Suppressor macrophage treated with lipopolysaccharide for 4 hours (primary cell): ENCODE data around the gene CFAP210.
"Not testable (repeated sequence)": the region's sequence is repeated elsewhere in the genome, so short reads cannot be mapped to it uniquely, and the experiment has no call there.

Experiments
- DNase-seq: peaks from one replicate; pipeline ENCODE4 v3.0.0-alpha.2; 2020

The CFAP210 gene

DNA sequence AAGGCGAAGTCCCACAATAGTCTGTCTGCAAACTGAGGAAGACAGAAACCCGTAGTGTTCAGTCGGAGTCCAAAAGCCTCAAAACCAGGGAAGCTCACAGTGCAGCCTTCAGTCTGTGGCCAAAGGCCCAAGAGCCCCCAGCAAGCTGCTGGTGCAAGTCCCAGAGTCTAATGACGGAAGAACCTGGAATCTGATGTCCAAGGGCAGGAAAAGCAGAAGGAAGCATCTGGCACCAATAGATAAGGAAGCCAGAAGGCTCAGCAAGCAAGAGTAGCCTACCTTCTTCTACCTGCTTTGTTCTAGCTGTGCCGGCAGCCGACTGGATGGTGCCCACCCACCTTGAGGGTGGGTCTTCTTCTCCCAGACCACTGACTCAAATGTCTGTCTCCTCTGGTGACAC, 21.8 kb downstream of the CFAP210 start:
- no peak for DNase-seq

DNA sequence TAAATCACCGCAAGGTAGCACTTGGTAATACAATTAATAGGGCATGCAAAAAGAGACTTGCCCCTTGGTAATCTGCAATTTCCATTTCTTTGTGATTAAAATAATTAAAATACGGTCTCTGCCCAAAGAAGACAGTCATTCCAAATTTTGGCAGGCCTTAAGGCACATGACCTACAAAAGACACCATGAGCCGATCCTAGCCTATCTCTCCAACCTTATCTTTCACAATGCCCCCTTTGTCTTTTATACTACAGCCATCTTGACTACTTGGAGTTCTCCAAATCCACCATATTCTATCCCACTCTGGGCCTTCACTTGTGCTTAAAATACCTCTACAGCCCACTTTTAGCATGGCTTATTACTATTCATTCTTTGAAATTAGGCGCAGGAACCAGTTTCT, 23.3 kb downstream of the CFAP210 start:
- no peak for DNase-seq

DNA sequence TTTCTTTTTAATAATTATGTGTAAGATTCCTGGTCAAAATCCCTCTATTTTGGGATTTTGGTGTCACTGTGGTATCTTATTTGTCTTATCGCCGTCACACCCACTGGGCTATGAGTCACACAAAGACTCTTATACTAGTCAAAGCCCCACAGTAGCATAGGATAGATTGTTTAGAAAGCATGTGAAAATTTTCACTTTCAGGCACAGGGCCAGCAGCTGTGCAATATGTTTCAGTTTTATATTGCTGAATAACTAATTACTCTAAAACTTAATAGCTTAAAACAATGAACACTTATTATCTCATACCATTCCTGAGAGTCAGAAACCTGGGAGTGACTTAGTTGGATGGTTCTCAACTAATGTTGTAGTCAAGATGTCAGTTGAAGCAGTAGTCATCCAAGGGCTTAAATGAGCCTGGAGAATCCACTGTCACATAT, 24.0 kb downstream of the CFAP210 start:
- DNase-seq = no peak

DNA sequence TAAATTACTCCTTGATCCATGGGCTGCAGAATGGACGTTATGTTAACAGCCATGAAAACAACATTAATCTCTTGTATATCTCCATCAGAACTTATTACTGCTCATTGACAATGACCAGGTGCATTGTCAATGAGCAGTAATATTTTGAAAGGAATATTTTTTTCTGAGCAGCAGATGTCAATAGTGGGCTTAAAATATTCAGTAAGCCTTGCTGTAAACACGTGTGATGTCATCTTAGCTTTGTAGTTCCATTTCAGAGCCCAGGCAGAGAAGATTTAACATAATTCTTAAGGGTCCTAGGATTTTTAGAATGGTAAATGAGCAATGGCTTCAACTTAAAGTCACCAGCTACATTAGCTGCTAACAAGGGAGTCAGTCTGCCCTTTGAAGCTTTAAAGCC, 26.6 kb downstream of the CFAP210 start:
- DNase-seq = no peak

DNA sequence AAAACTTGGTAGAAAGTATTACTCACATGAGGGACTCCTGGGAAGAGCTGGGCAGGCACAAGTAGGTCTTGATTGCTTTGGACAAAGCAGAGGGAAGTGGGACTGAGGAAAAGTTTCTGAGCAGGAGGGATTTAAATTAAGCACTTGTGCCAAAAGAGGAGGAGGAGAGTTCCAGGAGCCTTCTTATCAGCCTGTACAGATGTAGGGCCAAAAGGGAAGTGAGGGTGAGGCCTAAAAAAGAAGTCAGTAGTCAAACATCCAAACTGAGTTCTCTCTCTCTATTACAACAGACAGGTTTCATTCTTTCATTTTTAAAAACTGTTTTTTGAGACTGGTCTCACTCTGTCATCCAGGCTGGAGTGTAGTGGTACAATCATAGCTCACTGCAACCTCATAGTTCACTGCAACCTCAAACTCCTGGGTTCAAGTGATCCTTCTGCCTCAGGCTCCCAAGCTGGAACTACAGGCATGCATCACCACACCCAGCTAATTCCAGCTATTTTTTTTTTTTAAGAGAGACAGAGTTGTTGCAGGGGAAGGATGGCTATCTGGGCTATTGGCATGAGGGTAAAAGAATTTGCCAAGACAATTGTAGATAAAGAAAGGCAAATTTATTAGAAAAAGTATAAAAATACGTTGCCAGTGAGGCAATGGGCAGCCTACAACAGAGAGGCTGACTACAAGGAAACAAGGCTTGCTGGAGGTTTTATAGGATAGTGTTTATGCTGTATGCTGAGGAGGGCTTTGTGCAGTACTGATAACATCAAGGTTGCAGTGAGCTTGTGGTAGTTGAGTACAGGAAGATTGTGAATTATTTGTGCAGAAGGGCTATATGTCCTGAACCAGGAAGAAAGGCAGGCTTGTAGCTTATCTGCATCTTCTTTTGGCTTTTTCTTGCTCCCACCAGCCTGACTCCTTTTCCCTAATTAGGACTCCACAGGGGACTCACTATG, 29.0 kb downstream of the CFAP210 start:
- no peak for DNase-seq

DNA sequence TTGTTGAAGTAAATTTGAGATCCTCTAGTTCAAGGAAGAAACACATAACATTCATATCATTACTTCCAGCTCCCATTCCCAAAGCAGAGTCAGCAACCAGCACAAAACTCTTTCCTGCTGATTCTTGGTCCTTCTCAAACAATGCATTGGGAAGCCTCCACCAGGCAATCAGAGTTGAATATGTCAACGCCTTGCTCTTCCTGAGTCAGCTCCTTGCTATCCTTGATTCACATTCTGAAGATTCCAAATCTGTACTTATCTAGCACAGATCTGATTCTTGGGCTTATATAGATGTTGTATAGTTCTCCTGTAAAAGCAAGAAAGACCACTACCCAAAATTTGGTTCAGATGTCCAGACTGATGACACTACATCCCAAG, 29.6 kb downstream of the CFAP210 start:
- no peak for DNase-seq

DNA sequence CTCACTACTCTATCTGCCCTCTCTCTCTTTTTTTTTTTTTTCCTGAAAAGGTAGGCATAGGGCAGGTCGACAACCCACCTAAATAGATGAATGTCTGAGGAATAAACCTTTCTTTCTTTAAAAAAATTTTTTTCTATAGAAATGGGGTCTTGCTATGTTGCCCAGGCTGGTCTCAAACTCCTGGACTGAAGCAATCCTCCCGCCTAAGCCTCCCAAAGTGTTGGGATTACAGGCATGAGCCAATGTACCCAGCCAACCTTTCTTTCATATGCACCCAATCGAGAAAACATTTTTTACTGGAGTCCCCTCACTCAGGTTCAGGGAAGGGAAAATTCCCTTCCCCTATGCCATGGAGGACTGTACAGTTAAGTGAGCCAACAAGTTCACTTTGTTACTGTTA, 31.0 kb downstream of the CFAP210 start:
- DNase-seq = no peak

DNA sequence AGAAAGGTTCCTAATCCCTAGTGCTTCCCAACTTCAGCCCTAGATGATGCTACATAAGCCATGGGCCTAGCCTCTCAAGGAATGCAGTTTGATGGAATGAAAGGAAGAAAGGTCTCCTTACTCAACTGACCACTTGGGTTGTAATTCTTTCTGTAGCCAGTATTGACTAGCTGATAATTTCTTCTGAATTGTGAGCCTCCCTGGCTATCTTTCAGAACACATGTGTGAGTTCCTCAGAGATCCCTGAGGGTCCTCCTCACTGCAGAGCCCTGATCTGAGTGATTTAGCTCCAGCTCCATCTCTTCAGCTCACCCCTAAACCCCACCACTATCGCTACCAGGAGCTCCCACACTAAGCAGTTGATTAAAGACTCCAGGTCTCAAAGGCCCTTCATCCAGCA, 31.5 kb downstream of the CFAP210 start:
- no peak for DNase-seq

DNA sequence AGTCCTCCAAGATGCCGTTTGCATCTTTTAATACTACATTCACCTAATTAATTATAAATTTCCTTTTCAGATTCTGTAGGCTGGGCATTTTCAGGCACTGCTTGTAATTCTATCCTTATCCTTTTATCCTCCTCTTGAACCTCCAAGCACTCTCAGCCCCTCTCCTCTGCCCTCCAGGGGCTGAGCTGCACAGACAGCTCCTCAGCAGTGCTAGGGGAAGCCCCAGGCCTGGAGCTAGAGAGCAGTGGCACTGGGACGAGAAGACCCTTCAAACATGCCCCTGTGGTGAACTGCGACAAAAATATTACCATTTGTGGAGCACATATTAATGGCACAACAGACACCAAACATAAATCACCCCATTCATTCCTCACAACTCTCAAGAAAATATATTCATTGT, 32.9 kb downstream of the CFAP210 start:
- no peak for DNase-seq

DNA sequence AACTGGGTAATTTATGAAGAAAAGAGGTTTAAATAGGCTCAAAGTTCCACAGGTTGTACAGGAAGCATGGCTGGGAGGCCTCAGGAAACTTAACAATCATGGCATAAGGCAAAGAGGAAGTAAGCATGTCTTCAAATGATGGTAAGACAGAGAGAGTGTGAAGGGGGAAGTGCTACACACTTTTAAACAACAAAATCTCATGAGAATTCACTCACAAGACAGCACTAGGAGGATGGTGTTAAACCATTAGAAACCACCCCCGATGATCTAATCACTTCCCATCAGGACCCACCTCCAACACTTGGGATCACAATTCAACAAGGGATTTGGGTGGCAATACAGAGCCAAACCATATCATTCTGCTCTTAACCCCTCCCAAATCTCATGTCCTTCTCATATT, 34.9 kb downstream of the CFAP210 start:
- peak; percentile 19 for DNase-seq

DNA sequence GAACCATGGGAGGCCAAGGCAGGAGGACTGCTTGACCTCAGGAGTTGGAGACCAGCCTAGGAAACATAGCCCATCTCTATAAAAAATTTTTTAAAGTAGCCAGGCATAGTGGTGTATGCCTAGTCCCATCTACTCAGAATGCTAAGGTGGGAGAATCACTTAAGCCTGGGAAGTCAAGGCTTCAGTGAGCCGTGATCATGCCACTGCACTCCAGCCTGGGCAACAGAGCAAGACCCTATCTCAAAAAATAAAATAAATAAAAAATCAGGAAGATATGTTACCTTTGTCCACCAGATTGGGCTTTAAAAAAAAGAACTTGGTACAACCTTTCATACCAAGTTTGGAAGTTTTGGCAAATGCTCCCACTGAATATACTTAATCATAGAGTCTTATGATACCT, 35.3 kb downstream of the CFAP210 start:
- DNase-seq = no peak

DNA sequence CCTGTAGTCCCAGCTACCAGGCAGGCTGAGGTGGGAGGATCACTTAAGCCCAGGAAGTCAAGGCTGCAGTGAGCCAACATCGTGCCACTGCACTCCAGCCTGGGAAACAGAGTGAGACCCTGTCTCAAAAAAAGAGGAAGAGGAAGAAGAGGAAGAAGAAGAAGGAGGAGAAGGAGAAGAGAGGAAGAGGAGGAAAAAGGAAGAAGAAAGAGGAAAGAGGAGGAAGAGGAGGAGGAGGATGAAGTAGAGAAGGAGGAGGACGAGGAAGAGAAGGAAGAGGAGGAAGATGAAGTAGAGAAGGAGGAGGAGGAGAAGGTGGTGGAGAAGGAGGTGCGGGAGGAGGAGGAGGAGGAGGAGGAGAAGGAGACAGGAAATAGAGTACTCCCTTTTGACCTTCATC, 38.0 kb downstream of the CFAP210 start:
- no peak for DNase-seq

DNA sequence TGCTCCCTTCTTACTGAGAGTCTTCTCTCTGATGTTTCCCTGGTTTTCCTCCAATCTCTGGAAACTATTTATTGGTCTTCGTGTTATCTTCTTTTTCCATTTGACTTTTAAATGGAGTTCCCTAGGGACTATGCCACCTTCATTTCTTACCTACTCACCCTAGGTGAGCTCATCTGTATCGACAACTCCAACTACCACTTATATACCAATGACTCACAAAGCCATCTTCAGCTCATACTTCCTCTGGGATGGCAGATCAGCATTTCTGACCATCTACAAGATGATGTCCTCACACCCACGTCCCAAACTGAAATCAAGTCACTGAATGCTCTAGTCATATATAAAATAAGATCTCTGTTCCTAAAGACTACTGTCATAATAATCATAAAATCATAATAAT, 40.6 kb downstream of the CFAP210 start:
- DNase-seq = no peak

DNA sequence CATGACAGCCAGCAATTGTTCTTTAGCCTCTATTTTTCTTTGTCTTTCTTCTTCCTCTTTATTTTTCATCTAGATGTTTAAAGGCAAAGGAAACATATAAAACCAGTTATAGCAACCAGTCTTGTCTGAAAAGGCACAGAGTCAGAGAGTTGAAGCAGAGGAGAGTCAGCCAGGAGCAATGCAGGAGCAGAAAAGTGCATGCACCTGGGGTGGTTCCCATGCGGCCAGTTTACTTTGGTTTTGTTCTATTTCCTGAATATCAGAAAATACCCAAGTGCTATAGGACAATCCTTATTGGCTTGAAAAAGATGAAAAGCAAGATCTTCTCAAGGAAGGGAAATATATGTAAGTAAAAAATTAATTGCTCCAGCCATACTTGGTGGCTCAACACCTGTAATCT, 44.9 kb downstream of the CFAP210 start:
- DNase-seq = no peak

DNA sequence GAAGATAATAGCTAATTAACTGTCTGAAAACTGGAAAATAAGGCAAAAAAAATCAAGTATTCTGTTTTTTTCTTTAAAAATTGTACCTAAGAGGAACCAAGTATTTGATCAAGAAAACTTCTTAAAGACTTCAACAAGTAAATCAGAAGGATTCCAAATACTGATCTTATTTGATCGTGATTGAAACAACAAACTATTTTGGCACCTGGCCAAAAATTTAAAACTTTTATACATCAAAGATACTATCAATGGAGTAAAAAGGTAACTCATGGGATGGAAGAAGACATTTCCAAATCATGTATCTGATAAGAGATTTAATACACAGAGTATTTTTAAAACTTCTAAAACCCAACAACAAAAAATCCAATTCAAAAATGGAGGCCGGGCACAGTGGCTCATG, 46.7 kb downstream of the CFAP210 start:
- DNase-seq = no peak

DNA sequence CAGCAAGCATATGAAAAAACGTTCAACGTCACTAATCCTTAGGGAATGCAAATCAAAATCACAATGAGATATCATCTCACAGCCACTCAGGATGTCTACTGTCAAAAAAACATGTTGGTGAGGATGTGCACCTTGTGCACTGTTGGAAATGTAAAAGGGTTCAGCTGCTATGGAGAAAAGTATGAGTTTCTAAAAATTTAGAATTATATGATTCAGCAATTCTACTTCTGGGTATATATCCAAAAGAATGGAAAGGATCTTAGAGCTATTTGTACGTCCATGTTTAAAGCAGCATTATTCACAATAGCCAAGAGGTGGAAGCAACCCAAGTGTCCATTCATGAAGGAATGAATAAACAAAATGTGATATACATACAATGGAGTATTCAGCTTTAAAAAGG, 50.0 kb downstream of the CFAP210 start:
- DNase-seq = no peak

DNA sequence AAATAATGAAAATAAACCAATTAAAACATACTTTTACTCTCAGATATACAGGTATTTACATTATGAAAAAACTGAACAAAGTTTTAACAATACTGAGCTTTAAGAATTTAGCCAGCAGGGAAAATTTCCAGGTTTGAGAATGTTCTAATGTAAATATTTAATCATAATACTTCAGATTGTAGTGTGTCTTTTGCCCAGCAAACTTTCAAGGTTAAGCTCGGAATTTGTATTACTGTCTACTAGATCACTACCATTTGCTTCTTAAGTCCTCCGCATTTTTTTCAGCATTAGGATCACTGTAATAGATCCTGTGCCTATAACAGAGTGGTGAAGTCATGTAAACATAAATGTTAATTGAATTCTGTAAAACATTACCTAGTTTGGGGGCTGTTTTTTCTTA, 52.7 kb downstream of the CFAP210 start:
- no peak for DNase-seq

DNA sequence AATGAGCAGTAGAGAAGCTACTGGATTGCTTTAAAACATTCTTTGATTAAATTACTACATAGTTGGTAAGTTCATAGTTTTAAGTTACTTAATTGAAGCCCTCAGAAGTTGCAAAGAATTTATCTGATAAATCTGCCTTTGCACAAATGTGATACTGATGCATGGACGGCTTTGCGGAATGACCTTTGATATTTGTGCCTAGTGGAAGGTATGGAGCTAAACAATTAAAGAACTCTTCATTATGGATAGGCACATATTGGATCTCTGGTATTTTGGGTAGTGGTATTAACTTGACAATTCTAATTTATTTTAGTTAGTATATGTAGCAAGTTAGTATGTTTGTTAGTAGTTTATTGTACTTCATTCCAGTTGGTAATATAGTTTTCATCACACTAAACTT, 54.1 kb downstream of the CFAP210 start:
- no peak for DNase-seq

DNA sequence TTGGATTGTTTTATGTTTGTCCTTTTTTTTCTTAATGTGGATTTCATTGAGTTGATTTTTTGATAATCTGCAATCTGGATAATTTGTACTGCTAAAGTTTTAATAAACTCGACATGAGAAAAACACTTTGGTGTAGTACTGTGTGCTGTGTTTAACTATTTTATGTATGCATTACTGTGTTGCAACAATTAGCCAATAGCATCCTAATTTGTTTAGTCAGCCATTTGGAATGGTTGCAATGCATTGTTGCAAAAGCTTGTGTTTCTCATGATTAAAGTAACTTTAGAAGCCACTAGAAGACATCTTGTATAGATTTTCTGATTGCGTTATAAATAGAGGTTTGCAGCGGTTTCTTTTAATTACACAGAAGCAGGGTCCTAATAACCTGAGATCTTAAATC, 56.6 kb downstream of the CFAP210 start:
- no peak for DNase-seq

DNA sequence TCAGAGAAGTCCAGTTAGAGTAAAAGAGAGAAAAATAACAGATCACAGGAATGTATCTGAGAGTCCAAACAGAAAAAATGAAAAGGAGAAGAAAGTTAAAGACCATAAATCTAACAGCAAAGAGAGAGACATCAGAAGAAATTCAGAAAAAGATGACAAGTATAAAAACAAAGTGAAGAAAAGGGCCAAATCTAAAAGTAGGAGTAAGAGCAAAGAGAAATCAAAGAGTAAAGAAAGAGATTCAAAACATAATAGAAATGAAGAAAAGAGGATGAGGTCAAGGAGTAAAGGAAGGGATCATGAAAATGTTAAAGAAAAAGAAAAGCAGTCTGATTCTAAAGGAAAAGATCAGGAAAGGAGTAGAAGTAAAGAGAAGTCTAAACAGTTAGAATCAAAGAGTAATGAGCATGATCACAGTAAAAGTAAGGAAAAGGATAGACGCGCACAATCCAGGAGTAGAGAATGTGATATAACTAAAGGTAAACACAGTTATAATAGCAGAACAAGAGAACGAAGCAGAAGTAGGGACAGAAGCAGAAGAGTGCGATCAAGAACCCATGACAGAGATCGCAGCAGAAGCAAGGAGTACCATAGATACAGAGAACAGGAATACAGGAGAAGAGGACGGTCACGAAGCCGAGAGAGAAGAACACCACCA, 57.6 kb downstream of the CFAP210 start:
- no peak for DNase-seq

DNA sequence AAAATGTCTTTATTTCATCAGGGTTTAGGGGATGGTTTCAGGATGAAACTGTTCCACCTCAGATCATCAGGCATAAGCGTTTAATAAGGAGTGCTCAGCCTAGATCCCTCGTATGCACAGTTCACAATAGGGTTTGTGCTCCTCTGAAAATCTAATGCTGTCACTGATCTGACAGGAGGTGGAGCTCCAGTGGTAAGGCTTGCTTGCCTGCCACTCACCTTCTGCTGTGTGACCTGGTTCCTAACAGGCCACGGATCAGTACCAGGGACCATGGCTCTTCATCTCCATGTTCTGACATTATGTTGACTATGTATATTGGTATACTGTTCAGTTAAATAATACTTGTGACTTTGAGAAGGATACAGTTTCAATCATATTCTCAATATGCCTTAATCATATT, 68.4 kb downstream of the CFAP210 start:
- DNase-seq = no peak

DNA sequence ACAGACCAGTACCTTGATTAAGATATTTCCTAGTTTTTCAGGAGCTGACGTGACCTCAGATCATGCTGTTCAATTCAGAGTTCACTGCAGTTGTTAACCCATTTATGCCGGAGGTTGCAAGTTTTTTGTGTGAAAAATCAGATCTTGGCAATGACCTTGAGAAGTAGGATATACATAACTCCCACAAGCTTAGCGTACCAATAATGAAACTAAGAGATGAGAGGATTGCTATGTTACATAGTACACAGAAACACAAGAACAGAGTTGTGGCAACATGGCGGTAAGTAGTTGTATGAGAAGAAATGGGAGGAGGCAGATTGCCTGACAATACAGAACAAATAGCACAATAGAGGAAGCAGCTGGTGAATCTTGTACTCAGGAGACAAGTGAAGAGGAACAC, 71.0 kb downstream of the CFAP210 start:
- DNase-seq = no peak

DNA sequence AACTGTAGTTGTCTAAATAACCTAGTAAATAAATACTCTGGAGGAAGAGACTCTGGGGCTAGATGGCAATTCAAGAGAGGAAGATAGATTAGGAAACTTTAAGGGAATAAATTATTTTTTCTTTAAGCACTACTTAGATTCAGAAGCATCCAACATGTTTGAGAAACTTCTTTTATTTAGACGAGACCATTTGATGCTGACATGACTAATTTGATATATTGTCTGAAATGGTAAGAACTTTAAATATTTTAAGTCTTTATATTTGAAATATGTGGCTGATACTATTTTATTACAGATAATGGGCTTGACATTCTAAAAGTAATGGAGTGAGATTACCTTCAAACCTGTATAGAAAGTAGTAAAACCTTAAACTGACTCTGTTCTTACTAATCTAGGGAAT, 73.7 kb downstream of the CFAP210 start:
- no peak for DNase-seq

DNA sequence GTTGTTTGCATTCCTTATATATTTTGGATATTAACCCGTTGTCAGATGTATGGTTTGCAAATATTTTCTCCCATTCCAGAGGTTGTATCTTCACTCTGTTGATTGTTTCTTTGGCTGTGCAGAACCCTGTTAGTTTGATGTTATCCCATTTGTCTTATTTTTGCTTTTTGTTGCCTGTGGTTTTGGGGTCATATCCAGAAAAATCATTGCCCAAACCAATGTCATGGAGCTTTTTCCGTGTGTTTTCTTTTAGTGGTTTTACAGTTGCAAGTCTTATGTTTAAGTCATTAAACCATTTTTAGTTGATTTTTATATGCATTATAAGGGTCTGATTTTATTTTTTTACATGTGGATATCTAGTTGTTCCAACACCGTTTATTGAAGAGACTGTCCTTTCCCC, 74.3 kb downstream of the CFAP210 start:
- no peak for DNase-seq

DNA sequence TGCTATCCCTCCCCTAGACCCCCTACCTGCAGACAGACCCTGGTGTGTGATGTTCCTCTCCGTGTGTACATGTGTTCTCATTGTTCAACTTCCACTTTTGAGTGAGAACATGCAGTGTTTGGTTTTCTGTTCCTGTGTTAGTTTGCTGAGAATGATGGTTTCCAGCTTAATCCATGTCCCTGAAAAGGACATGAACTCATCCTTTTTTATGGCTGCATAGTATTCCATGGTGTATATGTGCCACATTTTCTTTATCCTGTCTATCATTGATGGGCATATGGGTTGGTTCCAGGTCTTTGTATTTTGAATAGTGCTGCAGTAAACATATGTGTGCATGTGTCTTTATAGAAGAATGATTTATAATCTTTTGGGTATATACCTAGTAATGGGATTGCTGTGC, 78.2 kb downstream of the CFAP210 start:
- not testable (repeated sequence) for DNase-seq
